Activated CD8-positive, alpha-beta memory T cell treated with anti-CD3 and anti-CD28 coated beads, Interleukin-2, amount 50 U/mL, for 24 hours (primary cell): ENCODE data around the gene WNT9B.
"Not testable (repeated sequence)": the region's sequence is repeated elsewhere in the genome, so short reads cannot be mapped to it uniquely, and the experiment has no call there.

ENCODE experiments used
- DNase-seq: peaks from one replicate; pipeline ENCODE4 v3.0.0-alpha.2; 2020; ENCODE audit errors: extremely low read depth

WNT9B gene

DNA sequence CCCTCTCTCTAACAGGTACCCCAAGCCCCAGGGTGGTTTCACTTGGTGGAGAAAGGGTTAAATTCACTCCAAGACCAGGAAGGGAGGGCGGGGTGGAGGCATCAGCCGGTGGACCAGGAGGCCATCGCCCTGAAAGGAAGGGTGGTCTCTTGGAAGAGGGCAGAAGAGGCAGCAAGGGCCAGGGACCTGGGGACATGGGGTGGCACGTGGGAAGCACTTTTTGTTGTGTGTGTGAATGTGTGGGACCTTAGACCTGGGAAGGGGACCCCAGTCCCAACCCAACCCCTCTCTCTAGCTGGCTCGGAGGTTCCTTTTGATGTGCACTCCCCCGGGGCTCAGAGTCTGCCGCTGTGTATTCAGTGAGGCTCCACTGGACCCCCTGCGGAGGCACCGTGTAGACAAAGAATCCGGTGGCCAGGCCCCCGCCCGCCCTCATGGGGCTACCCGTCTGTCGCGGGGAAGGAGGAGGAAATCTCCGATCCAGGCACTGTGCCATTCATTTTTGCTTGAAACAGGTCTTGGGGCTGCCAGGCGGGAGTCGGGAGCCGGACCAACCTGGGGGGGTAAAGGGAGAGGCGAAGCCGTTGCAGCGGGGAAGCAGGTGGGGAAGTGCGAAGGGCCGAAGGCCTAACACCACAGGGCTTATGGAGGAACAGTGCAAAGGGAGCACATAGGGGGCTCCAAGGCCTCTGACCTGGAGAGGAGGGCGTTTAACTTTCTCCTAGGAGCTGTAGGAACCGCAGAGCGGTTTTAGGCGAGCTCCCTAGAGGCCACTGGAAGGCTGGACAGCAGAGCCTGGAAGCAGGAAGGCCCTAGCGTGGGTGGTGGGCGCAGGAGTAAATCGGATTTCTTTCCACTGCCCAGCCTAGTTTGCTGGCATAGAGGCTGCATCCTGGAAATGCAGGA, 29.6 kb upstream of the WNT9B start:
- no peak for DNase-seq

GRCh38 chr17:46822388-46822921, 28.9 kb upstream of the WNT9B start:
- no peak for DNase-seq

- no peak for DNase-seq
Observed at GRCh38 chr17:46823657-46824056, 27.7 kb upstream of the WNT9B start.

DNA sequence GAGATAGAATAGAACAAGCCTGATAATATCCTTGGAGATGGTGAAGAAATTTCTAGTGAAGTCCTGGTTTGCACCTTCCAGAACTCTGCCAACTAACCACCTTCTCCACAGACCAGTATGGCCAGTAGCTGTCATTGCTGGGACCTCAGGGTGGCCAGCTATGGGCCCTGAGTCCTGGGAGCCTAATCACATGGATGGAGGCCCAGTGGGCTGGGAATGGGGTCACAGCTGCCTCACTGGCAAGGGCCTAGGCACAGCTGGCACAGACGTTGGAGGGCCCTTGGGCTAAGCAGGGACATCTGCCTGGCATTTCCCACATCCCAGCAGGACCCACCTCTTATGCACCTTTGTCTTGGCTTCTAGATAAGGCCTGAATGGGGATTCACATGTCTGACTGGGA, 25.3 kb upstream of the WNT9B start:
- no peak for DNase-seq

GRCh38 chr17:46827274-46827673, 24.1 kb upstream of the WNT9B start:
- DNase-seq: no peak

- DNase-seq: no peak
Observed at GRCh38 chr17:46831573-46832330, 19.6 kb upstream of the WNT9B start.

GRCh38 chr17:46832331-46832821, 19.0 kb upstream of the WNT9B start:
- no peak for DNase-seq

GRCh38 chr17:46832945-46833839, 18.2 kb upstream of the WNT9B start:
- no peak for DNase-seq

DNA sequence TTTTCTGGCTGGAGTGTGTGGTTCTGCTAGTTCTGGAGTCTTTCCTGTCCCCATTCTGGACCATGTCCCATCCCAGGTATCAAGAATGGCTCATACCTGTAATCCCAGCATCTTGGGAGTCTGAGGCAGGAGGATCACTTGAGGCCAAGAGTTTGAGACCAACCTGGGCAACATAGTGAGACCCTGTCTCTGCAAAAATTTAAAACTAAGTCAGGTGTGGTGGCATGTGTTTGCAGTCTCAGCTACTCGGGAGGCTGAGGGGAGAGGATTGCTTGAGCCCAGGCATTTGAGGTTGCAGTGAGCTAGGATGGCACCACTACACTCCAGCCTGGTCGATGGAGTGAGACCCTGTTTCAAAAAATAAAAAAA, 17.6 kb upstream of the WNT9B start:
- no peak for DNase-seq

- DNase-seq: no peak
Observed at GRCh38 chr17:46834846-46835245, 16.5 kb upstream of the WNT9B start.

GRCh38 chr17:46836500-46836899, 14.9 kb upstream of the WNT9B start:
- no peak for DNase-seq

DNA sequence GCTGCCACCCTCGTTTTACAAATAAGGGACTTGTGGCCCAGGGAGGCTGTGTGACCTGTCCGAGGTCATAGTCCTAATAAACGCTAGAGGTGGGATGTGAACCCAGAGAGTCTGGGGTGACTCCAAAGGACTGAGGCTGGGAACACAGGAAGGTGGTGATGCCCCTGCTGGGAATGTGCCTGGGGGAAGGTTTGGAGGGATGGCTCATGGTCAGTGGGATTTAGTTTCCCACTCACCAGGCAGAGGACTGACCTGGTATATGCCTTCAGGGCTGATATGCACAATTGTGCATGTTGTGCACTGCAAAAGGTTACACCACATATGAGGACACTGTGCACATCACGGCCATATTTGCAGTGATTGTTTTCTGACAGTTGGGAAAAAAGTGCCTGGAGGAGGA, 13.9 kb upstream of the WNT9B start:
- DNase-seq: no peak

GRCh38 chr17:46839211-46839610, 12.2 kb upstream of the WNT9B start:
- no peak for DNase-seq

DNA sequence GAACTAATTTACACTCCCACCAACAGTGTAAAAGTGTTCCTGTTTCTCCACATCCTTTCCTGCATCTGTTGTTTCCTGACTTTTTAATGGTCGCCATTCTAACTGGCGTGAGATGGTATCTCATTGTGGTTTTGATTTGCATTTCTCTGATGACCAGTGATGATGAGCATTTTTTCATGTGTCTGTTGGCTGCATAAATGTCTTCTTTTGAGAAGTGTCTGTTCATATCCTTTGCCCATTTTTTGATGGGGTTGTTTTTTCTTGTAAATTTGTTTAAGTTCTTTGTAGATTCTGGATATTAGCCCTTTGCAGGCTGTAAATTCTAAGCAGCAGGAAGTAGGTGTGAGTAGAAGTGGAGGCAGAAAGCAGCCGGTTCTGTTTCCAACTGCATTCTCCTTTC, 10.8 kb upstream of the WNT9B start:
- not testable (repeated sequence) for DNase-seq

- no peak for DNase-seq
Observed at GRCh38 chr17:46841561-46842379, 9.6 kb upstream of the WNT9B start.

DNA sequence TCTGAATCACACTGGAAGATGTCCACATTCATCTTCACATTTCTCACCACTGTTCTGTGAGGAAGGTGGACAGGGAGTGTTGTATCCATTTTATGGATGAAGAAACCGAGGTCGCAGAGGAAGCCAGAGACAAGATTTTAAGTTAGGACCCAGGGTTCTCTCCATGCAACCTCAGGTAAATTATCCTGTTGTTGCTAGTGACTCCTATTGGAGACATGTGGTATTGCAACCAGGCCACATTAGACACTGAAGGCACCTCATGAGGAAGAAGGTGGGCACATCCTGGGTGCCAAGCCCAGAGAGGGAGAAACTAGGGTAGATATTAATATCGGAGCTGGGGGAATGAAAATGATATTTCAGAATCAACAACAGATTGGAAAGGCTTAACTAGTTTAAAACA, 8.5 kb upstream of the WNT9B start:
- no peak for DNase-seq

DNA sequence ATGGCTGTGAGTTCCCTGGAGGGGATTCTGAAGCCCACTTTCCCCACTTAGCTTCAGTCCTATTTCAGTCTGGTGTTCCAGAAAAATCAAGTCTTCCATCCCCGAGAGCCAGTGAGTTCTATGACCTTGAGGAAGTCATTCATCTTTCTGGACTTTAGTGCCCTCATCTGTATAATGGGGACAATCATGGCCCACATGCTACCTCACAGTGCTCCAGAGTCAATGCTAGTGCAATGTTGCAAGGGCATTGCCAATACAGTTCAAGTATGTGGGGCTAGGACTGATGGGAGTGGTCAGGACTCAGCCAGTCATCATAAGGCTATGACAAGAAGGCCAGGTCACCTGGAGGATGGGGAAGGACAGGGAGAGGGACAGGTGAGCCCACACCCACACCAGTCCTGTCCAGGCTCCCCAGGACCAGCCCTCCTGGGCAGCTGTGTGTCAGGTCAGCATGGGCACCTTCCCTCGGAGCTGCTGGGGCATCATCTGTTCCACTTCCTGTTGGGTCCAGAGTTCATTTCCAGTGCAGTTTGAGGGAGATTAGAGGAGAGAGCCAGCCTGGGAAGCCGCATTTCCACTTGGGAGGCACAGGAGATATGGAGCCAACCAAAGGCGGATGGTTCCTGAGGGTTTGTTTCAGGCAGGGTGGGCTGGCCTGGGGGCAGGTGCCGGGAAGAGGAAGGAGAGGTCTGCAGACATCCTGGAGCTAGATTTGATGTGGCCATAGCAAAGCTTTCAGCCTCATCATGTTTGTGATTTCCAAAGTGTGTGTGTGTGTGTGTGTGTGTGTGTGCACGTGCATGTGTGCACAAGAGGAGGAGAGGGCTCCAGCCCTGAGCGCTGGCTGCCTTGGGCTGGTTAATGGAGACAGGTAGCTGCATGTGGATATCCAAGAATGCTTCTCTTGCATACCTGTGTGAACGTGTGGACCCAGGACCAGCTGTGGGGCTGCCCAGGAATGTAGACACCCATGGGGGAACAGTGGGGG, 3.9 kb upstream of the WNT9B start:
- DNase-seq: no peak

DNA sequence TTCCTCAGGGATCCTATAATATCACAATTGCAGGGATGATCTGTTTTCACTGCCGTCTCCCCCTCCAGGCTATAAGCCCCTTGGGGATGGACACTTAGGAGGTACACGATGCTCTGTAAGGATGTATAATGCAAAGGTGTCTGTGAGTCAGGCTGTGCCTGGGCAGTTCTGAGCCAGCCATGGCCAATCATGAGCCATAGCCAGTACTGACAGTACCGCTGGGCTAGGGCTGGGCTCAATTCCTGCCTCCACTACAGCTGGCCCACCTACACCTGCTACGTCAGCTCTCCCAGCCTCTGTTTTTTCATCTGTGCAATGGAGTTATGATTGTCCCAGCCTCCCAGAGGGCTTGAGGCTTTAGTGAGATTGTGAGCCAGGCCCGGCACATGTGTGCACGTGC, 2.8 kb upstream of the WNT9B start:
- DNase-seq: no peak

DNA sequence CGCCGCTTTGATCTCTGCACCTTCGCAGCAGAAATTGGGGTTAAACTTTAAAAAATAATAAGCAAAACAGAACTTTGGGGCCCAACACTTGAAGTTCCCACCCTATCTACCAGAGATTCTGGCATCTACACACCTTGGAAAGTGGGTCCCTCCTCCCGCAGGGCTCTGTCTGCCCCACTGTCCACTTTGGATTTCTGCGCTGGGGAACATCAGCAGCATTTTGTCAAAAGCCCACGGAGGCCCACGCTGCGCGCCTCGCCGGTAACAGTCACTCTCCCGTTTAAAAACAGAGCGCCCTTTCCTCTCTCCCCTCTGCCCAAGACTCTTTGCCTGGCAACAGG, 725 bp upstream of the WNT9B start:
- DNase-seq: no peak
